Vagina (tissue), 2 donors: ENCODE results near the gene PARP4. TPM values are rescaled to one million over a fixed set of nuclear protein-coding genes. Genes with fewer than 3 reads are reported as not detected.
"Not testable (repeated sequence)": the region's sequence is repeated elsewhere in the genome, so short reads cannot be mapped to it uniquely, and the experiment has no call there.

Experiments
- DNase-seq, 2 donors: peaks; one replicate each; pipeline ENCODE4 v3.0.0-alpha.2; 2017; ENCODE audit errors: extremely low spot score in 2 of 2
- H3K27ac ChIP-seq: fragments of 200-600 bp; sonication (generic); one replicate; pipeline ENCODE4 v1.5.1; 2019
- H3K27me3 ChIP-seq: fragments of 200-600 bp; sonication (generic); one replicate; pipeline ENCODE4 v1.5.1; 2019
- H3K36me3 ChIP-seq, 2 donors: fragments of 200-600 bp; sonication (generic); one replicate each; pipeline ENCODE4 v1.5.1; 2017 to 2019
- H3K4me1 ChIP-seq: fragments of 200-600 bp; sonication (generic); one replicate; pipeline ENCODE4 v1.5.1; 2019
- H3K4me3 ChIP-seq, 2 donors: fragments of 200-600 bp; sonication (generic); 1 replicate in 1 of 2; 2 replicates in 1 of 2; pipeline ENCODE4 v1.5.1; 2016 to 2019
- H3K9me3 ChIP-seq: fragments of 200-600 bp; sonication (generic); one replicate; pipeline ENCODE4 v1.5.1; 2019
- POLR2A ChIP-seq, 2 donors: fragments of 450-650 bp; IDR thresholded peaks; one replicate each; pipeline ENCODE4 v1.6.1; 2017; ENCODE audit warnings: antibody characterized with exemption in 2 of 2, mild to moderate bottlenecking in 2 of 2, moderate library complexity in 2 of 2
- POLR2AphosphoS5 ChIP-seq, 2 donors: sonication (generic); formaldehyde crosslinking; IDR thresholded peaks; one replicate each; pipeline ENCODE4 v1.9.0; 2017; ENCODE audit warnings: antibody characterized with exemption in 2 of 2, mild to moderate bottlenecking in 2 of 2, low read depth in 1 of 2; ENCODE audit not compliant: insufficient read depth in 1 of 2
- intact Hi-C: fragments of 100-400 bp; cut with DNase I; formaldehyde crosslinking; loops from one replicate; pipeline ENCODE4 v1.15.1; 2023
- total RNA-seq: library from RNA; depleted of rRNA; stranded (reverse); fragments of >200 nt; gene quantifications from one replicate; pipeline ENCODE4 v1.2.3, GENCODE V29; 2016
- TF ChIP-seq, protein P1 (sequence below), 3 experiments: fragments of 450-650 bp in 2 of 3; fragments of 200-600 bp in 1 of 3; sonication (generic) in 1 of 3; IDR thresholded peaks; one replicate each; pipeline ENCODE4 v1.5.1; 2017 to 2019; ENCODE audit warnings: antibody characterized with exemption in 3 of 3, mild to moderate bottlenecking in 2 of 3, moderate library complexity in 2 of 3

Gene PARP4
- total RNA-seq, 1 donor from 2014 or later = 47.4 TPM

DNA sequence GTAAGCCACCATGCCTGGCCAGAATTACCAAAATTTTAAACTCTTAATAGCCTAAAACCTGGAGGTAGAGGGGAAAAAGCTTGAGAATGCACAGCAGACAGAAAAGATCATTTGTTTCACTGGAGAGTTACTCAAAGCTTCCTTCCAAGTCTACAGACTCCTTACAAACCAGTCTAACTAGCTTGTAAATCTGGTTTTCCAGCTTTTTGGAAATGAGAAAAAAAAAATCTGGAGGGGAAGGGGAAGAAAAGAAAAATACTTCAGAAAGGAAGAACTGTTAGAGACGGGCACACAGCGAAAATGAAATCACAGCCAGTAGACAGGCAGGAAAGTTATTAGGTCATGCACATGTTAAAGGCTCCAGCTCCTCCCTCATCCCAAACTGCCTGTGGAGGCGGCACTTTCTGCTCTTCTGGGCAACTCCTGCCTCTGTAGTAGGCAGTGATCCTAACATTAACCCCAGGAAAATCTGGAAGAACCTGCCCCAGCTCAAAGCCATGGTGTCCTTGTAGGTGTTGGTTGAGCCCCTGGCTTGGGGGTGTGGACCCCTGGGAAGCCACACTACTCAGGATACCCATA, 17.3 kb downstream of the PARP4 start:
- intact Hi-C loops = no loop called here
- Histone ChIP-seq H3K36me3 (peaks cover 0 to 66% of the 10 kb centered on the region in 2 donors), H3K4me1 (no peaks in the 10 kb centered on the region), H3K9me3 (no peaks in the 10 kb centered on the region), H3K4me3 (no peak overlapping the region), H3K27me3 (no peaks in the 10 kb centered on the region), H3K27ac (no peak overlapping the region)
- TF ChIP-seq POLR2A (IDR thresholded peaks at IDR 0.05) = no peak
- TF ChIP-seq, protein P1, sequence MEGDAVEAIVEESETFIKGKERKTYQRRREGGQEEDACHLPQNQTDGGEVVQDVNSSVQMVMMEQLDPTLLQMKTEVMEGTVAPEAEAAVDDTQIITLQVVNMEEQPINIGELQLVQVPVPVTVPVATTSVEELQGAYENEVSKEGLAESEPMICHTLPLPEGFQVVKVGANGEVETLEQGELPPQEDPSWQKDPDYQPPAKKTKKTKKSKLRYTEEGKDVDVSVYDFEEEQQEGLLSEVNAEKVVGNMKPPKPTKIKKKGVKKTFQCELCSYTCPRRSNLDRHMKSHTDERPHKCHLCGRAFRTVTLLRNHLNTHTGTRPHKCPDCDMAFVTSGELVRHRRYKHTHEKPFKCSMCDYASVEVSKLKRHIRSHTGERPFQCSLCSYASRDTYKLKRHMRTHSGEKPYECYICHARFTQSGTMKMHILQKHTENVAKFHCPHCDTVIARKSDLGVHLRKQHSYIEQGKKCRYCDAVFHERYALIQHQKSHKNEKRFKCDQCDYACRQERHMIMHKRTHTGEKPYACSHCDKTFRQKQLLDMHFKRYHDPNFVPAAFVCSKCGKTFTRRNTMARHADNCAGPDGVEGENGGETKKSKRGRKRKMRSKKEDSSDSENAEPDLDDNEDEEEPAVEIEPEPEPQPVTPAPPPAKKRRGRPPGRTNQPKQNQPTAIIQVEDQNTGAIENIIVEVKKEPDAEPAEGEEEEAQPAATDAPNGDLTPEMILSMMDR (IDR thresholded peaks at IDR 0.05) = no peak
- no peak for TF ChIP-seq POLR2AphosphoS5 (IDR thresholded peaks at IDR 0.05; ENCODE audit: insufficient read depth in 1 of 2, low read depth in 1 of 2)
- no peak for DNase-seq

DNA sequence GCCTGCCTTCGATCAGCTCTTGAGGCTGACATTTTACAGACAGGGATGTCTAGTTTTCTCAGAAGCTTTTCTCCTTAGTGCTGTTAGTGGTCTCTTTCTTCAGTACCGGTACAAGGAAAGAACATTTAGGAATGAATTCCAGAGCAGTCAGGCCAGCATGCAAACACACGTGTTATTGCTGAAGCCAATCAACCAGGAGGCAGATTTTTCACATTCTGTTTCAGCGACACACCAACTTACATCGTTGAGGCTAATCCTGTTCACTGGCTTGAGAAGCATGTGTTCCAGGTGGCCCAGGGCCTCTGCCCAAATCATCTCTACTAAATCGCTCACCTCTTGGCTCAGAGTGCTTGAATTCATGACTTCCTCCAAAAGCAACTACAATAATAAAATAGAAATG, 19.2 kb downstream of the PARP4 start:
- Histone ChIP-seq H3K4me1 (no peaks in the 10 kb centered on the region), H3K9me3 (no peaks in the 10 kb centered on the region), H3K36me3 (peaks cover 0 to 84% of the 10 kb centered on the region in 2 donors), H3K27ac (no peak overlapping the region), H3K27me3 (no peaks in the 10 kb centered on the region), H3K4me3 (no peak overlapping the region)
- DNase-seq = no peak
- TF ChIP-seq POLR2AphosphoS5 (IDR thresholded peaks at IDR 0.05; ENCODE audit: insufficient read depth in 1 of 2, low read depth in 1 of 2) (no peak), POLR2A (IDR thresholded peaks at IDR 0.05) (no peak)
- TF ChIP-seq, protein P1 (IDR thresholded peaks at IDR 0.05) = no peak
- intact Hi-C loops = no loop called here

DNA sequence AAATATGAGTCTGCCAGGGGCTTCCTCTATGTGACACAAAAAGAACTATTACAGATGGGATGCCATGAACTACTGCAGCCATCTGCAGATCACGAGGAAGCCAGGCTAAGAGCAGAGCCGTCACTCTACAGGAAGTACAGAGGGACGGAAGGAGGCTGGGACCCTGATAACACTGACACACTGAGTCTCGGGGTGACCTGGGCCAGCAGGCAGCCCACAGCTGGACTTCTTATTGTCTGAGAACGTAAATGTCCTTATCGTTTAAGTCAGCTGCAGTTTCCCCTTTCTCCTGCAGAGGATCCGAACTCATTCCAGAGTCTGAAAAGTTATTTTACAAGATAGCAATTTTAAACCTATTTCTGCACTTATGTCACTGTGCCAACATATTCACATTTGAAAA, 20.7 kb downstream of the PARP4 start:
- TF ChIP-seq POLR2AphosphoS5 (IDR thresholded peaks at IDR 0.05; ENCODE audit: insufficient read depth in 1 of 2, low read depth in 1 of 2) = no peak
- TF ChIP-seq, protein P1 (IDR thresholded peaks at IDR 0.05) = no peak
- no peak for TF ChIP-seq POLR2A (IDR thresholded peaks at IDR 0.05)
- Histone ChIP-seq H3K27me3 (no peaks in the 10 kb centered on the region), H3K27ac (no peak overlapping the region), H3K9me3 (no peaks in the 10 kb centered on the region), H3K36me3 (peaks cover 0 to 73% of the 10 kb centered on the region in 2 donors), H3K4me1 (no peaks in the 10 kb centered on the region), H3K4me3 (no peak overlapping the region)
- no peak for DNase-seq
- intact Hi-C loops = no loop called here

GRCh38 chr13:24489721-24490120, 22.9 kb downstream of the PARP4 start:
- Histone ChIP-seq H3K9me3 (no peaks in the 10 kb centered on the region), H3K4me1 (no peaks in the 10 kb centered on the region), H3K4me3 (no peak overlapping the region), H3K27ac (no peak overlapping the region), H3K27me3 (no peaks in the 10 kb centered on the region), H3K36me3 (peaks cover 0 to 69% of the 10 kb centered on the region in 2 donors)
- TF ChIP-seq POLR2AphosphoS5 (IDR thresholded peaks at IDR 0.05; ENCODE audit: insufficient read depth in 1 of 2, low read depth in 1 of 2) = no peak
- TF ChIP-seq POLR2A (IDR thresholded peaks at IDR 0.05) = no peak
- TF ChIP-seq, protein P1 (IDR thresholded peaks at IDR 0.05) = no peak
- DNase-seq = no peak
- intact Hi-C loops = loop anchor here (5.0 kb wide), 1 partner anchor 1807 kb away; no protein-coding TSS in a partner anchor

GRCh38 chr13:24488092-24488491, 24.5 kb downstream of the PARP4 start:
- not testable (repeated sequence) for DNase-seq, H3K4me3 ChIP-seq, H3K4me1 ChIP-seq, H3K27me3 ChIP-seq, H3K27ac ChIP-seq, H3K9me3 ChIP-seq
- intact Hi-C loops = loop anchor here (5.0 kb wide), 1 partner anchor 1806 kb away; no protein-coding TSS in a partner anchor
- H3K36me3 ChIP-seq = peaks cover 0 to 68% of the 10 kb centered on the region in 2 donors

DNA sequence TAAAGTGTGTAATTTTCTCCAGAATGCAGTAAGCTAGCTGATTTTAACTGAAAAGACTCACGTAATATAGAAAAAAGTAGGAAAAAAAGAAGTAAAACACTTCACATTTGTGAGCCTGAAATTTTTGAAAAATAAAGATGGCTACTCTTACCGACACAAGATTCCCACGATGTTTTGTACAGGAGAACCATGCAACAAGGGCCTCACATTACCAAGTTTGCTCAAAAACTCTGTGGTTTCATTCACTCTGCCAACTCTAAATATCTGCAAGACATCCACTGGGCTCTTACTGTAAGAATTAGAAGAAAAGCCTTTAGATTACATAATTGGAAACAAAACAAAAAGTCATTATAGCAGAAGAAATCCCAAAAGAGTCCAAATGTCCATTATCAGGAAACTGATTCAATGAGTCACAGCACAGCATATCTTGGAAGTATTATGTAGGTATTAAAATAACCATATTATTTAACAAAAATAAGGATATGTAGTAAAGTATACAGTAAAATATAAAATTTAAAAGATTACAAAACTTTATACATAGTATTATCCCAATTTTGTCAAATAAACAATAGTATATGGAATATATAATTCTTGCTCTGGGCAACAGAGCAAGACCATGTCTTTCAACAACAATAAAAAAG, 26.4 kb downstream of the PARP4 start:
- intact Hi-C loops = loop anchor here (5.0 kb wide), 1 partner anchor 1804 kb away; no protein-coding TSS in a partner anchor
- H3K27ac ChIP-seq, H3K4me3 ChIP-seq, H3K27me3 ChIP-seq, H3K4me1 ChIP-seq, DNase-seq, H3K9me3 ChIP-seq: not testable (repeated sequence)
- H3K36me3 ChIP-seq = peaks cover 0 to 71% of the 10 kb centered on the region in 2 donors
